GM12891 (cell line): ENCODE measurements around the gene MYRF.

Experiments used
- POLR2A ChIP-seq: IDR thresholded peaks from 2 replicates; pipeline ENCODE4 v1.6.1; 2011; ENCODE audit warnings: low read depth, low read length, control low read depth
- POLR2AphosphoS5 ChIP-seq: IDR thresholded peaks from 2 replicates; pipeline ENCODE4 v1.6.1; 2011; ENCODE audit warnings: low read depth, low read length, control low read depth
- POU2F2 ChIP-seq: IDR thresholded peaks from 2 replicates; pipeline ENCODE4 v1.6.1; 2011; ENCODE audit warnings: low read depth, mild to moderate bottlenecking, control low read depth, low read length, moderate library complexity
- SPI1 ChIP-seq: IDR thresholded peaks from 2 replicates; pipeline ENCODE4 v1.6.1; 2011; ENCODE audit warnings: low read depth, low read length, control low read depth
- TAF1 ChIP-seq: IDR thresholded peaks from 2 replicates; pipeline ENCODE4 v1.6.1; 2011; ENCODE audit warnings: low read depth, low read length, control low read depth

DNA sequence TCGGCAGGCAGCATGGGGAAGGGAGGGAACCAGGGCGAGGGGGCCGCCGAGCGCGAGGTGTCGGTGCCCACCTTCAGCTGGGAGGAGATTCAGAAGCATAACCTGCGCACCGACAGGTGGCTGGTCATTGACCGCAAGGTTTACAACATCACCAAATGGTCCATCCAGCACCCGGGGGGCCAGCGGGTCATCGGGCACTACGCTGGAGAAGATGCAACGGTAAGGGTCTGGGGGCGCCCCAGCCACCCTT lies 75.9 kb downstream of the MYRF start:
- TF ChIP-seq POLR2AphosphoS5 (no peak), POLR2A (no peak), TAF1 (no peak), POU2F2 (no peak), SPI1 (no peak)
